ENCODE data around the gene PRRT2.

- TF ChIP-seq CTCF (IDR thresholded peaks at IDR 0.05) (no peak), POLR2A (IDR thresholded peaks at IDR 0.05) (no peak)
Measured at GRCh38 chr16:29791845-29792807, 19.9 kb upstream of the PRRT2 start.

Measured in lower leg skin (tissue), 3 donors.